Testis (tissue), 3 donors: ENCODE data around the gene VPS50. TPM values are rescaled to one million over a fixed set of nuclear protein-coding genes. Genes with fewer than 3 reads are reported as not detected.

Experiments
- DNase-seq: peaks from one replicate; pipeline ENCODE4 v3.0.0-alpha.2; 2019
- H3K27ac ChIP-seq, 2 donors: fragments of 200-600 bp; sonication (generic); one replicate each; pipeline ENCODE4 v1.5.1; 2019
- H3K27me3 ChIP-seq: fragments of 200-600 bp; sonication (generic); one replicate; pipeline ENCODE4 v1.5.1; 2019
- H3K36me3 ChIP-seq: fragments of 200-600 bp; sonication (generic); one replicate; pipeline ENCODE4 v1.5.1; 2017; ENCODE audit warnings: low read depth; ENCODE audit errors: missing control alignments
- H3K4me1 ChIP-seq: fragments of 200-600 bp; sonication (generic); one replicate; pipeline ENCODE4 v1.5.1; 2019
- H3K4me3 ChIP-seq, 2 donors: fragments of 200-600 bp; sonication (generic); one replicate each; pipeline ENCODE4 v1.5.1; 2017 to 2019
- H3K9me3 ChIP-seq: fragments of 200-600 bp; sonication (generic); one replicate; pipeline ENCODE4 v1.5.1; 2017
- CTCF ChIP-seq, 3 experiments: fragments of 450-650 bp in 2 of 3; fragments of 200-600 bp in 1 of 3; sonication (generic) in 1 of 3; IDR thresholded peaks; one replicate each; pipeline ENCODE4 v1.5.1; 2016 to 2019; ENCODE audit warnings: antibody characterized with exemption in 3 of 3, mild to moderate bottlenecking in 2 of 3, moderate library complexity in 1 of 3
- POLR2A ChIP-seq: fragments of 450-650 bp; IDR thresholded peaks from one replicate; pipeline ENCODE4 v1.6.1; 2017; ENCODE audit warnings: antibody characterized with exemption, mild to moderate bottlenecking, moderate library complexity
- WGBS, 2 donors: methylation state at CpG; one replicate each; pipeline ENCODE4 v1.1.5; 2018; 5-methylcytosine and 5-hydroxymethylcytosine counted together
- intact Hi-C: fragments of 100-400 bp; cut with DNase I; formaldehyde crosslinking; loops from one replicate; pipeline ENCODE4 v1.15.1; 2023; ENCODE audit warnings: low total_unique reads
- polyA plus RNA-seq: library from polyadenylated mRNA; stranded (reverse); fragments of 350-450 nt; fragmentation: Illumina TruSeq; extraction: RNeasy Lipid Tissue Mini Kit (QIAGEN cat#74804); gene quantifications from one replicate; pipeline ENCODE4 v1.2.3, GENCODE V29; 2014; ENCODE audit warnings: low read depth, low replicate concordance; ENCODE audit not compliant: insufficient read depth
- total RNA-seq, 2 donors: library from RNA; depleted of rRNA; stranded (reverse); fragments of >200 nt; gene quantifications; one replicate each; pipeline ENCODE4 v1.2.3, GENCODE V29; 2016

VPS50 gene
- total and polyA plus RNA-seq, 3 donors from 2014 or later = 17.5 to 26.6 (median 22.9) TPM

GRCh38 chr7:93298671-93299070 lies 66.5 kb downstream of the VPS50 start:
- no peak overlapping the region for H3K4me3 ChIP-seq
- 96 to 98% methylated on average over 2 of the region's 2 CpGs for WGBS, 2 donors
- H3K27me3 ChIP-seq = no peaks in the 10 kb centered on the region
- TF ChIP-seq CTCF (IDR thresholded peaks at IDR 0.05) (no peak), POLR2A (no peak)
- intact Hi-C loops = no loop called here
- H3K27ac ChIP-seq = no peak overlapping the region
- H3K4me1 ChIP-seq = no peaks in the 10 kb centered on the region
- DNase-seq = no peak
- no peaks in the 10 kb centered on the region for H3K36me3 ChIP-seq
- H3K9me3 ChIP-seq = no peaks in the 10 kb centered on the region

DNA sequence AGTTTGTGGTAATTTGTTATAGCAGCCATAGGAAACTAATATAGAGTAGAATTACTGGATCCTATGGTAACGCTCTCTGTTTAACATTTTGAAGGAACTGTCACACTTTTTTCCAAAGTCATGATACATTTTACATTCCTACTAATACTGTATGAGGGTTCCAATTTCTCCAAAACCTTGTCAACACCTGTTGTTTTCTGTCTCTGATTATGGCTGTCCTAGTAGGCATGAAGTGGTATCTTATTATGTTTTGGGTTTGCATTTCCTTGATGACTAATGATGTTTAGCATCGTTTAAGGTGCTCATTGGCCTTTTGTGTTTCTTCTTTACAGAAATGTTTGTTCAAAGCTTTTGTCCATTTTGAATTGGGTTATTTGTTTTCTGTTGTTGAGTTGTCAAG lies 69.6 kb downstream of the VPS50 start:
- no peaks in the 10 kb centered on the region for H3K4me1 ChIP-seq
- intact Hi-C loops = no loop called here
- no peak overlapping the region for H3K4me3 ChIP-seq
- TF ChIP-seq POLR2A = no peak
- TF ChIP-seq CTCF (IDR thresholded peaks at IDR 0.05) = no peak
- no peaks in the 10 kb centered on the region for H3K9me3 ChIP-seq
- WGBS, 2 donors = 100% methylated on average over 2 of the region's 2 CpGs
- H3K27me3 ChIP-seq = no peaks in the 10 kb centered on the region
- no peaks in the 10 kb centered on the region for H3K36me3 ChIP-seq
- no peak overlapping the region for H3K27ac ChIP-seq
- DNase-seq = no peak

DNA sequence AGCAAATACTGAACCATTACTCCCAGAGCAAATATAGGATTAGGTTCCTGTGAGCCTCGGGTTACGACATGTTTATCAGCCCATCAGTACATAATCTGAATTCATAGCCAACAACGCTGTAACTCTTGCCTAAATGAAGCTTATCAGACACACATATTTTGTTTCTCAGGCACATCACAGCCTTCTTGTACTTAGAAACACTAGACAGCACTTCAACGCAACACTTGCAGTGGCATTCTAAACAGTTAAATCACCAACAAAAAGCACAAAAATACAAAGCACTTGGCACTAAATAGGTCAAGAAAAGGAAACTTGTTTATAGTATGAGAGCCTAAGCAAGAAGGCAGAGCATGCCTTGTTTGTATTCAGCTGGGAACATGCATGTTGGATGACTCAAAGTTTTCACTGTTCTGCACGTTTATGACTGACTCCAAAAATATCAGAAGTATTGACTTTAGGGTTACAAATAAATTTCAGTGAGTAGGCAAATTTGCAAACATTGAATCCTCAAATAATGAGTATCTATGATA lies 75.0 kb downstream of the VPS50 start:
- TF ChIP-seq POLR2A (no peak), CTCF (IDR thresholded peaks at IDR 0.05) (no peak)
- H3K9me3 ChIP-seq = no peaks in the 10 kb centered on the region
- no peaks in the 10 kb centered on the region for H3K4me1 ChIP-seq
- H3K27me3 ChIP-seq = no peaks in the 10 kb centered on the region
- H3K4me3 ChIP-seq = no peak overlapping the region
- WGBS, 2 donors = 75 to 76% methylated on average over 5 of the region's 5 CpGs
- intact Hi-C loops = no loop called here
- no peaks in the 10 kb centered on the region for H3K36me3 ChIP-seq
- H3K27ac ChIP-seq = no peak overlapping the region
- no peak for DNase-seq

DNA sequence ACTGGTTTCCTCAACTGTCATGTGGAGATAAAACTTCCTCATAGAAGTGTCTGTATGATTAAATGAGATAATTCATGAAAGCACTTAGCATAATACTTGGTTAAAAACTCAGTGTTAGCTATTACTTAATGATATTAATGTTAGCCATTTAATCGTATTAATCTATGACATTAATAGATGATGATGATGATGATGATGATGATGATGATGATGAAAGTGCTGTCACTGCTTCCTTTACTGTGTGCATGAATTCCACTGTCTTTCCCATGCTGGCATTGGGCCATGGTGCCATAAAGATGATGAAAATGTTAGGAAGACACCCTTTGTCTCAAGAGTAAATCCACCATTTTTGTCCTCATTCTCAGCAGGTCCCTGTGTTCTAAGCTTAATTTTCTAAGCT lies 75.8 kb downstream of the VPS50 start:
- DNase-seq = no peak
- Histone ChIP-seq H3K4me3 (no peak overlapping the region), H3K27me3 (no peaks in the 10 kb centered on the region), H3K9me3 (no peaks in the 10 kb centered on the region), H3K4me1 (no peaks in the 10 kb centered on the region), H3K36me3 (no peaks in the 10 kb centered on the region), H3K27ac (no peak overlapping the region)
- intact Hi-C loops = no loop called here
- TF ChIP-seq CTCF (IDR thresholded peaks at IDR 0.05) (no peak), POLR2A (no peak)
- 87 to 96% methylated on average over 1 of the region's 1 CpG for WGBS, 2 donors

DNA sequence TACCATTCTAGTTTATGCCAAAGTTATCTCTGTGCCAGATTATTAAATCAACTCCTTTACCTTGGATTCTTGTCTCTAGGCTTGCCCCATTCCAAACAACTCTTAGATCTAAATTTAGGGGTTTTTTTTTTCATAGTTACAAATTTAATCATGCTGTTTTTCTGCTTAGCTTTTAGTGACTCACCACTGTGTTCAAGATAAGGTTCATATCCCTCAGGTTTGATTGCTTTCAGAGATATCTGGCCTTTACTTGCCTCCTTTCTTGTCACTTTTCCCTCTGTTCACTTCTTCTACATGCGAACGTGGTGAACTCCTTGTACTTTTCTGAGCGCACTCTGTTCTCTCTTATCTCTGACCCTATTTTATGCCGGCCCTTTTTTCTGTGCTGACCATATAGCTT lies 78.2 kb downstream of the VPS50 start:
- Histone ChIP-seq H3K9me3 (no peaks in the 10 kb centered on the region), H3K36me3 (no peaks in the 10 kb centered on the region), H3K27me3 (no peaks in the 10 kb centered on the region), H3K27ac (no peak overlapping the region), H3K4me1 (no peaks in the 10 kb centered on the region), H3K4me3 (no peak overlapping the region)
- no peak for TF ChIP-seq POLR2A
- no peak for TF ChIP-seq CTCF (IDR thresholded peaks at IDR 0.05)
- no peak for DNase-seq
- intact Hi-C loops = no loop called here
- 72 to 78% methylated on average over 4 of the region's 4 CpGs for WGBS, 2 donors
